RWPE1 (cell line): ENCODE data around the gene CHL1.

Experiments
- CTCF ChIA-PET: fragments of 350-600 bp; sonication (Branson Sonifier 250); formaldehyde crosslinking; extraction: SDS; loops from one replicate; lab custom pipeline; 2021; lab: Yijun Ruan, JAX
- POLR2A ChIA-PET: fragments of 400-600 bp; formaldehyde crosslinking; extraction: SDS; loops from one replicate; lab custom pipeline; 2020; ENCODE audit warnings: antibody characterized with exemption; ENCODE audit not compliant: low non-redundant PET; lab: Yijun Ruan, JAX
- DNase-seq: peaks from one replicate; pipeline ENCODE4 v3.0.0; 2012; ENCODE audit warnings: low spot score
- H3K27ac ChIP-seq: fragments of 450-650 bp; 2 replicates; pipeline ENCODE4 v1.5.1; 2017
- TF ChIP-seq, protein P1 (sequence below): fragments of 450-650 bp; conservative IDR thresholded peaks from 2 replicates; pipeline ENCODE4 v1.5.1; 2017; ENCODE audit warnings: low read depth, mild to moderate bottlenecking

CHL1 gene

DNA sequence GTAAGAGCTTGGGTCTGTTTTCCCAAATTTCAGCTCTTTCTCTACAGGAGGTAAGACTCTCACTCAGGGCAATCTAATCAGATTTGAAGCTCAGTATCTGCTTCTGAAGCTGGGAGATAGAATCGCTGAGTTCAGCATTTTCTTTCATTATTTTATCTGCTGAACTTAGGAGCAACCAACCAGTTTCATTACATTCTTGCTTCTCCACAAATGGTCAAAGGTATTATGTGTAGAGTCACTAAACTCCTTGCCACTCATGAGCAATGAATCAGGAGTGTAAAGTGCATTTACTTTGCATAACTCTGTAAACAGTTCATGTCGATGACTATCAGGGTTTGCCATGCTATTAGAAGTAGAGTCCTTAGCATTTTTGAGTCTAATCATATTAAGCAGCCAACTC, 249.4 kb downstream of the CHL1 start:
- DNase-seq: no peak
- TF ChIP-seq, protein P1, sequence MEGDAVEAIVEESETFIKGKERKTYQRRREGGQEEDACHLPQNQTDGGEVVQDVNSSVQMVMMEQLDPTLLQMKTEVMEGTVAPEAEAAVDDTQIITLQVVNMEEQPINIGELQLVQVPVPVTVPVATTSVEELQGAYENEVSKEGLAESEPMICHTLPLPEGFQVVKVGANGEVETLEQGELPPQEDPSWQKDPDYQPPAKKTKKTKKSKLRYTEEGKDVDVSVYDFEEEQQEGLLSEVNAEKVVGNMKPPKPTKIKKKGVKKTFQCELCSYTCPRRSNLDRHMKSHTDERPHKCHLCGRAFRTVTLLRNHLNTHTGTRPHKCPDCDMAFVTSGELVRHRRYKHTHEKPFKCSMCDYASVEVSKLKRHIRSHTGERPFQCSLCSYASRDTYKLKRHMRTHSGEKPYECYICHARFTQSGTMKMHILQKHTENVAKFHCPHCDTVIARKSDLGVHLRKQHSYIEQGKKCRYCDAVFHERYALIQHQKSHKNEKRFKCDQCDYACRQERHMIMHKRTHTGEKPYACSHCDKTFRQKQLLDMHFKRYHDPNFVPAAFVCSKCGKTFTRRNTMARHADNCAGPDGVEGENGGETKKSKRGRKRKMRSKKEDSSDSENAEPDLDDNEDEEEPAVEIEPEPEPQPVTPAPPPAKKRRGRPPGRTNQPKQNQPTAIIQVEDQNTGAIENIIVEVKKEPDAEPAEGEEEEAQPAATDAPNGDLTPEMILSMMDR: no peak
- CTCF ChIA-PET: no interaction called here
- POLR2A ChIA-PET: no interaction called here
- H3K27ac ChIP-seq: no peak overlapping the region

DNA sequence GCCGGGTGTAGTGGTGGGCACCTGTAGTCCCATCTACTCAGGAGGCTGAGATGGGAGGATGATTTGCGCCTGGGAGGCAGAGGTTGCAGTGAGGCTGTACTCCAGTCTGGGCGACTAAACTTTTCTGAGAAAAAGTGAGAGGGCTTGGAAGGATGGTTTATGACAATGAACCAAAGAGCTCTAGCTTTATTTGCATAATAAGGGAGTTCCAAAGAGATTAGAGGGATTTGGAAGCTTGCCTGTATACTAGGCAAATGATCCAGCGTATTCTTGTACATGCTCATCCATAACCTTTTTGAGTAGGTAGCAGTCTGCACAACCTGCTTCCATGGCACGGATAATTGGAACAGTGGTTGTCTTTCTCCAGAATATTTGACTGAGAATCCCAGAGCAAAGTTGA, 251.1 kb downstream of the CHL1 start:
- CTCF ChIA-PET: no interaction called here
- POLR2A ChIA-PET: no interaction called here
- TF ChIP-seq, protein P1: no peak
- DNase-seq: no peak
- no peak overlapping the region for H3K27ac ChIP-seq

DNA sequence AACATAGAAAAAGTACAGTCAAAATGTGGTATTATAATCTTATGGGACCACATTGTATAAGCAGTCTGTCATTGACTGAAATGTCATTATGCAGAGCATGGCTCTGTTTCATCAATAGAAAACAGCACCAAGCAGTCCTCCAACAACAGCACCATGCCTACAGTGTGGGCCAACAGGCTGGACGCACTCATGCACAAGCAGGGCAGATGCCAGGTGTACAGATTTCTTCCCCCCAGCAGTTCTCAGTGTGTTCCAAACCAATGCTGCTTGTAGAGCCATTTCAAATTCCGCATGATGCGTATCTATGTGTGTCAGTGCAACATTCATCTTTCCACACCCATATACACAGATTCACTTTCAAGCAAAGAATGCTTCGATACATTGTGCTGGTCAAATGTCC, 253.1 kb downstream of the CHL1 start:
- CTCF ChIA-PET: no interaction called here
- TF ChIP-seq, protein P1: no peak
- POLR2A ChIA-PET: no interaction called here
- no peak overlapping the region for H3K27ac ChIP-seq
- no peak for DNase-seq

DNA sequence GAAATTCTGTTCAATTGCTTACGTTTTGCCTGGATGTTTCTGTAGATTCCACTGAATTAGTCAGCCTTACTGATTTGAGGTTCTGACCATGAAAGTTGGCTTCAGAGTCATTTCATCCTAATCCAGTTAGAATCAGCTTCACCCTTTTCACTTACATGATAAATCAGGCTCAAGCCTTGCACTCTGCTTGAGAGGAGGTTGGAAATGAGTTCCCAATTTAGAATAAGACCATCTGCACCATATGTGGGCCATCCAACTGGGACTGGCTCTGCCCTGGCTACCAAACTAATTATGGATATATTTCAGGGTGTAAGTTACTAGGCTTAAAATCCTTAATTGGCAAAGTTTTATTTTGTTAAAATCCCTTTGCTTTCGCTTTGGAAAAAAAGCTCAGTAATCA, 255.7 kb downstream of the CHL1 start:
- CTCF ChIA-PET: no interaction called here
- DNase-seq: no peak
- POLR2A ChIA-PET: no interaction called here
- H3K27ac ChIP-seq: no peak overlapping the region
- TF ChIP-seq, protein P1: no peak

DNA sequence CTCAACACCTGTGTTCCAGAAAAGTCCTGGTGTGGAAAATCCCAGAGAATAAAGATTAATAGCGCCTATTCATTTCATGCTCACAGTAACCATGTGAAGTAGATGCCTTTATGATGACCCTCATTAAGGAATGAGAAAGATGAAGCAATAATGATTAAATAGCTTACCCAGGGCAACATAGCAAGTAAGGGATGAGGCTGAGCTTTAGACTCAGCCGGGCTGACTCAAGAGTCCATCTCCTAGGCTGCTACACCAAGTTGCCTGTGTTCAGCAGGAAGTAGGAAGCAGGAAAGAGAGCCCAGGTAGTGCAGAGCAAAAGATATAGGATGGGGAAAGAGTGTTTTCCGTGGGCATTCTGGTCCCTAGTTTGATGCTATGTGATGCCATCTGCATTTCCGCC, 256.5 kb downstream of the CHL1 start:
- ChIA-PET CTCF (no interaction called here), POLR2A (no interaction called here)
- no peak for DNase-seq
- H3K27ac ChIP-seq: no peak overlapping the region
- TF ChIP-seq, protein P1: no peak

DNA sequence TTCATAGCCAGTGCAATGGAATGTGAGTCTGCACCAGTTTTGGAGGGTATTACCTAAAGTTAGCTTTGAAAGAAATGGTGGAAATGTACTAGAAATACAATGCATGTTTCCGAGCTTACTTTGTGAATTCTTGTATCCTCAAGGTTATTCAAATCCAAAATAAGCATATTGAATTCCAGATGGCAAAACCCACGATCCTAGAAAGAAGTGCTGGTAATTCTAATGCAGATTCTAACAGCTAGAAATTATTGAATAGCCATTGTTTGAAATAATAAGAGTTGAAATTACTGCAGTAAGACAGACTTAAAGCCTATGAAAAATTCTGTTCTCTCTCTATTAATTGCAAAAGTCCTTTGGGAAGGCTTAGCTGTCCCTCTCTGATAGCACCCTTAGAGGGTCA, 258.4 kb downstream of the CHL1 start:
- ChIA-PET POLR2A (no interaction called here), CTCF (no interaction called here)
- no peak for DNase-seq
- no peak overlapping the region for H3K27ac ChIP-seq
- TF ChIP-seq, protein P1: no peak

DNA sequence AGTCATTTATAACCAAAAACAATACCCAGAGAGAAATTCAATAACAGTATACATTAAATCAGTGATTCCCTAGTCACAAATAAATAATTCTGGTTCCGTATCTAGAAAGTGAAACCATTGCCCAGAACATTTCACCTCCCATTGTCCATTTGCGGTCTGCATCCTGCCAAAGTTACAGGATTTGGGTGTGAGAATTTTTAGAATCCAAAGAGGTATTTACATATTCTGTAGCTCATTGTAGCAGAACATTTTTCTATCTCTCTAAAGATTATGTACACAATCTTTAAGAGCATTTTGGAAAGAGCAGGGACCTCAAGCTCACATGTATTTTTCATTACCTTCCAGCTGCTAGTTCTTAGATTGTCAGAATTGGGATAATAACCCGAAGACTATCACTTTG, 261.6 kb downstream of the CHL1 start:
- CTCF ChIA-PET: no interaction called here
- POLR2A ChIA-PET: no interaction called here

More for the DNA sequence above, 261.6 kb downstream of the CHL1 start:
- H3K27ac ChIP-seq: no peak overlapping the region
- no peak for DNase-seq
- TF ChIP-seq, protein P1: no peak
